DMS 273 (cell line): ENCODE data around the gene PRRT1.

Experiments used
- DNase-seq: peaks from one replicate; lab custom pipeline; 2025; ENCODE audit not compliant: unreplicated experiment; lab: John Stamatoyannopoulos, UW

PRRT1 gene

GRCh38 chr6:32127717-32128592, 23.8 kb downstream of the PRRT1 start, which contains the start of gene ATF6B:
Gene ATF6B, minus strand, starts transcription at chr6:32128246. Its CDS starts 39 bp downstream, at chr6:32128207.
- peak; percentile 99 for DNase-seq

GRCh38 chr6:32127409-32127716, 24.4 kb downstream of the PRRT1 start:
- no peak for DNase-seq

GRCh38 chr6:32126880-32127279, 24.9 kb downstream of the PRRT1 start:
- DNase-seq = no peak

- DNase-seq = no peak
Measured at GRCh38 chr6:32123681-32124080, 28.1 kb downstream of the PRRT1 start.

- no peak for DNase-seq
Measured at GRCh38 chr6:32120573-32121059, 31.1 kb downstream of the PRRT1 start.

- peak; percentile 91 for DNase-seq
Measured at GRCh38 chr6:32118782-32119628, 32.7 kb downstream of the PRRT1 start.

- DNase-seq = no peak
Measured at GRCh38 chr6:32117461-32117860, 34.3 kb downstream of the PRRT1 start.

- DNase-seq = peak; percentile 56
Measured at GRCh38 chr6:32116674-32117073, 35.1 kb downstream of the PRRT1 start.

GRCh38 chr6:32115623-32116022, 36.1 kb downstream of the PRRT1 start:
- no peak for DNase-seq

- no peak for DNase-seq
Measured at GRCh38 chr6:32114796-32115195, 36.9 kb downstream of the PRRT1 start.

GRCh38 chr6:32113386-32114352, 38.1 kb downstream of the PRRT1 start:
- peak; percentile 54 for DNase-seq

GRCh38 chr6:32112431-32112980, 39.2 kb downstream of the PRRT1 start:
- no peak for DNase-seq

GRCh38 chr6:32111424-32112066, 40.2 kb downstream of the PRRT1 start:
- DNase-seq = no peak

- DNase-seq = no peak
Measured at GRCh38 chr6:32110632-32111031, 41.1 kb downstream of the PRRT1 start.

- no peak for DNase-seq
Measured at GRCh38 chr6:32109765-32110160, 42.0 kb downstream of the PRRT1 start.

GRCh38 chr6:32109114-32109764, 42.5 kb downstream of the PRRT1 start, which contains the start of gene TNXB:
Gene TNXB, minus strand, starts transcription at chr6:32109338. Its CDS starts 11,140 bp downstream, at chr6:32098198.
- no peak for DNase-seq

- DNase-seq = no peak
Measured at GRCh38 chr6:32108727-32109113, 43.0 kb downstream of the PRRT1 start.

- no peak for DNase-seq
Measured at GRCh38 chr6:32108094-32108627, 43.6 kb downstream of the PRRT1 start.

- DNase-seq = no peak
Measured at GRCh38 chr6:32107406-32107805, 44.3 kb downstream of the PRRT1 start.
